Uterus (tissue), 2 donors: ENCODE data around the gene TRAK2.

ENCODE experiments used
- CTCF ChIP-seq, 4 experiments: fragments of 200-600 bp in 2 of 4; fragments of 450-650 bp in 2 of 4; sonication (generic) in 2 of 4; IDR thresholded peaks; one replicate each; pipeline ENCODE4 v1.5.1; 2016 to 2019; ENCODE audit warnings: antibody characterized with exemption in 4 of 4, mild to moderate bottlenecking in 2 of 4, moderate library complexity in 1 of 4
- POLR2A ChIP-seq, 2 donors: fragments of 450-650 bp; IDR thresholded peaks; one replicate each; pipeline ENCODE4 v1.6.1; 2016; ENCODE audit warnings: antibody characterized with exemption in 2 of 2, mild to moderate bottlenecking in 1 of 2, moderate library complexity in 1 of 2

GRCh38 chr2:201440182-201440581 lies 11.1 kb downstream of the TRAK2 start:
- TF ChIP-seq CTCF (IDR thresholded peaks at IDR 0.05) (no peak), POLR2A (IDR thresholded peaks at IDR 0.05) (no peak)
